Vagina (tissue), 2 donors: ENCODE measurements around the gene NFIX. TPM values are rescaled to one million over a fixed set of nuclear protein-coding genes. Genes with fewer than 3 reads are reported as not detected.
A peak's percentile ranks its signal among the peaks of the same experiment; 100 is the strongest.

Source experiments
- DNase-seq, 2 donors: peaks; one replicate each; pipeline ENCODE4 v3.0.0-alpha.2; 2017; ENCODE audit errors: extremely low spot score in 2 of 2
- H3K27ac ChIP-seq: fragments of 200-600 bp; sonication (generic); one replicate; pipeline ENCODE4 v1.5.1; 2019
- H3K27me3 ChIP-seq: fragments of 200-600 bp; sonication (generic); one replicate; pipeline ENCODE4 v1.5.1; 2019
- H3K36me3 ChIP-seq, 2 donors: fragments of 200-600 bp; sonication (generic); one replicate each; pipeline ENCODE4 v1.5.1; 2017 to 2019
- H3K4me1 ChIP-seq: fragments of 200-600 bp; sonication (generic); one replicate; pipeline ENCODE4 v1.5.1; 2019
- H3K4me3 ChIP-seq, 2 donors: fragments of 200-600 bp; sonication (generic); 1 replicate in 1 of 2; 2 replicates in 1 of 2; pipeline ENCODE4 v1.5.1; 2016 to 2019
- H3K9me3 ChIP-seq: fragments of 200-600 bp; sonication (generic); one replicate; pipeline ENCODE4 v1.5.1; 2019
- POLR2A ChIP-seq, 2 donors: fragments of 450-650 bp; IDR thresholded peaks; one replicate each; pipeline ENCODE4 v1.6.1; 2017; ENCODE audit warnings: antibody characterized with exemption in 2 of 2, mild to moderate bottlenecking in 2 of 2, moderate library complexity in 2 of 2
- POLR2AphosphoS5 ChIP-seq, 2 donors: sonication (generic); formaldehyde crosslinking; IDR thresholded peaks; one replicate each; pipeline ENCODE4 v1.9.0; 2017; ENCODE audit warnings: antibody characterized with exemption in 2 of 2, mild to moderate bottlenecking in 2 of 2, low read depth in 1 of 2; ENCODE audit not compliant: insufficient read depth in 1 of 2
- intact Hi-C: fragments of 100-400 bp; cut with DNase I; formaldehyde crosslinking; loops from one replicate; pipeline ENCODE4 v1.15.1; 2023
- total RNA-seq: library from RNA; depleted of rRNA; stranded (reverse); fragments of >200 nt; gene quantifications from one replicate; pipeline ENCODE4 v1.2.3, GENCODE V29; 2016
- TF ChIP-seq, protein P1 (sequence below), 3 experiments: fragments of 450-650 bp in 2 of 3; fragments of 200-600 bp in 1 of 3; sonication (generic) in 1 of 3; IDR thresholded peaks; one replicate each; pipeline ENCODE4 v1.5.1; 2017 to 2019; ENCODE audit warnings: antibody characterized with exemption in 3 of 3, mild to moderate bottlenecking in 2 of 3, moderate library complexity in 2 of 3

NFIX gene
- total RNA-seq, 1 donor from 2014 or later, result 81.8 TPM

DNA sequence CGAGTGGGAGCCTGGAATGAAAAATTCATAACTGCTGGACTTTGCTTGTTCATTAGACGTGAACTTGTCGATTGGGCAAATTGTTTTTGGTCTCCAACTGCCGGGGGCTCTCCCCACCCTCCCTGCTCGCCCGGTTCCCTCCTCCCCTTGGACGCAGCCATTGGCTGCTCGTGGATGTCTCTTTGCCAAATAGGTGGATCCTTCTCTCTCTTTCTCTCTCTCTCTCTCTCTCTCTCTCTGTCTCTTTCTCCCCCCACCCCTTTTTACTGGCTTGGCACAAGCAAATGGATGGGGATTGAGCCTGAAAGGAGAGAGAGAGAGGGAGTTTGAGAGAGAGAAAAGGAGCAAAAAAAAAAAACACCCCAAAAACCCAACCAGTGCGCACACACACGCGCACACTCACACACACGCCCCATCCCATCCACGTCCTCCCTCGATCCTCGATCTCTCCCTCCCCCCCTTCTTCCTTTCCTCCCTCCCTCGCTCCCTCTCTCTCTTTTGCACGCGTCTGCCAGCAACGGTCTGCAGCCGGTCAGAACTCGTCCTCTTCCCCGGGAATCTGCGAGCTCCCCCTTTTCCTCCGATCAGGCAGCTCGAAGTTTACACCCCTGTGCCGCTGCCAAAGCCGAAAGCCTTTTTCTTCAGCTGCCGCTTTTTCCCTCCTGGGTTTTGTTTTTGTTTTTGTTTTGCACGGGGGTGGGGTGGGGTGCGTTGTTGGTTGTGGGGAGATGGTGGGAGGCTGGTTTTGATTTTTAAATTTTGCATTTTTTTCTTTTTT lies 27.8 kb downstream of the NFIX start:
- Histone ChIP-seq H3K36me3 (no peaks in the 10 kb centered on the region), H3K27ac (peak overlapping the region; percentile 99), H3K4me1 (peaks cover 87% of the 10 kb centered on the region), H3K27me3 (no peaks in the 10 kb centered on the region), H3K9me3 (no peaks in the 10 kb centered on the region), H3K4me3 (peak overlapping the region; percentile 49 to 58)
- DNase-seq, result peak in 1 of 2 donors; percentile 96
- TF ChIP-seq, protein P1, sequence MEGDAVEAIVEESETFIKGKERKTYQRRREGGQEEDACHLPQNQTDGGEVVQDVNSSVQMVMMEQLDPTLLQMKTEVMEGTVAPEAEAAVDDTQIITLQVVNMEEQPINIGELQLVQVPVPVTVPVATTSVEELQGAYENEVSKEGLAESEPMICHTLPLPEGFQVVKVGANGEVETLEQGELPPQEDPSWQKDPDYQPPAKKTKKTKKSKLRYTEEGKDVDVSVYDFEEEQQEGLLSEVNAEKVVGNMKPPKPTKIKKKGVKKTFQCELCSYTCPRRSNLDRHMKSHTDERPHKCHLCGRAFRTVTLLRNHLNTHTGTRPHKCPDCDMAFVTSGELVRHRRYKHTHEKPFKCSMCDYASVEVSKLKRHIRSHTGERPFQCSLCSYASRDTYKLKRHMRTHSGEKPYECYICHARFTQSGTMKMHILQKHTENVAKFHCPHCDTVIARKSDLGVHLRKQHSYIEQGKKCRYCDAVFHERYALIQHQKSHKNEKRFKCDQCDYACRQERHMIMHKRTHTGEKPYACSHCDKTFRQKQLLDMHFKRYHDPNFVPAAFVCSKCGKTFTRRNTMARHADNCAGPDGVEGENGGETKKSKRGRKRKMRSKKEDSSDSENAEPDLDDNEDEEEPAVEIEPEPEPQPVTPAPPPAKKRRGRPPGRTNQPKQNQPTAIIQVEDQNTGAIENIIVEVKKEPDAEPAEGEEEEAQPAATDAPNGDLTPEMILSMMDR (IDR thresholded peaks at IDR 0.05), result peak in 1 of 3 experiments; percentile 65
- TF ChIP-seq POLR2AphosphoS5 (IDR thresholded peaks at IDR 0.05; ENCODE audit: insufficient read depth in 1 of 2, low read depth in 1 of 2) (peak; percentile 71 to 76), POLR2A (IDR thresholded peaks at IDR 0.05) (peak in 1 of 2 donors; percentile 32)
- intact Hi-C loops, result no loop called here

DNA sequence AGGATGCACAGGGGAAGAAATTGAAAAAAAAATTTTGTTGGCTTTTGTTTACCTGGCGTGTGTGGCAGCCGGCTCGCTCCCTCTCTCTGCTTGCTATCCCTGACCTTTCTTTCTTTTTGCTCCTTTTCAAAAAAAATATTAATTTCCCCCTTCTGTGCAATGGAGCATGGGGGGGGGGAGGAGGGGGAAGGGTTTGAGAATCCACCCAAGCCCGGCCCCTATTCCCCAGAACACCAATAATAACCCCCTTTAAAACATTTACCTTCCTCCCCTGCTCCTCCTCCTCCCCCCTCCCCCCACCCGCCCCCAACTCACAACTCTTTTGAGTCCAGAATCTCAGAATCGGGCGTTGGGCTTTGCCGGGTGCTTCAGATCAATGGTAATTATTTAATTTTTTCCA lies 28.4 kb downstream of the NFIX start:
- Histone ChIP-seq H3K9me3 (no peaks in the 10 kb centered on the region), H3K27me3 (no peaks in the 10 kb centered on the region), H3K4me1 (peaks cover 87% of the 10 kb centered on the region), H3K27ac (peak overlapping the region; percentile 99), H3K4me3 (peak overlapping the region; percentile 49 to 58), H3K36me3 (no peaks in the 10 kb centered on the region)
- DNase-seq, result no peak
- intact Hi-C loops, result no loop called here
- TF ChIP-seq POLR2A (IDR thresholded peaks at IDR 0.05), result no peak
- no peak for TF ChIP-seq POLR2AphosphoS5 (IDR thresholded peaks at IDR 0.05; ENCODE audit: insufficient read depth in 1 of 2, low read depth in 1 of 2)
- TF ChIP-seq, protein P1 (IDR thresholded peaks at IDR 0.05), result no peak

DNA sequence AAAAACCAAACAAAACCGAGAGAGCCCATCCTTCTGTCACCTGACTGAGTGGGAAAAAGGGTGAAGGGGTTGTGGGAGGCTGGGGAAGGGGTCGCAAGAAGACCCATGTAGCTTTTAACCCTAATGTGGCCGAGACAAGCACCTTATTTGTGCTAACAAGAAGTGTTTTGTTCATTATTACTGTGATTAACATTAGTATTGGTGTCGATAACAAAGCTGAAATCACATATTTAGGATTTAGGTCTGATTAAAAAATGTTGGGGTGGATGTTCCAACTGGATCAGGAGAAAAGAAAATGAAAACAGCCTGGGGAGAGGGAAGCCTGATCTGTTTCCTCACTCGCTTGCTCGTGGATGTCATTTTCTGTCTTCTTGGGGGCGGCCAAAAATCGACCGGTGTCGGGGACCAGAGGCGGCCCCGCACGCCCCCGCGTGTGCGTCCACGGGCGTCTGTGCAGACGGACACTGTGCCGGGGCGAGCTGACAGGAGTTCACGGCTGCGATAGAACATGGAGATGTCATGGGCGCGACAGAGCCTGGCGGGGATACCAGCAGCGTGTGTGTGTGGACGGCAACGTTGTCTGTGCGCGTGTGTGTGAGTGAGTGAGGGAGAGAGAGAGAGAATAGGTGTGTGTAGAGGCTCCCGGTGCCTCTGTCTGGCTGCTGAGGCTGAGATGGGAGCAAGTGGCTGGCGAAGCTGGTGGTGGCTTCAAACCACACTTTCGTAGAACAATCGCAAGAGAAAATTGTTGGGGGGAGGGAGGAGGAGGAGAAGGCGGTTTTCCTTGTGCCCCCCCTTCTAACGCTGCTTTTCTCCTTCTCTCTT lies 29.1 kb downstream of the NFIX start:
- Histone ChIP-seq H3K9me3 (no peaks in the 10 kb centered on the region), H3K27ac (peak overlapping the region; percentile 99), H3K36me3 (no peaks in the 10 kb centered on the region), H3K4me3 (peak overlapping the region; percentile 49 to 58), H3K27me3 (no peaks in the 10 kb centered on the region), H3K4me1 (peaks cover 87% of the 10 kb centered on the region)
- TF ChIP-seq POLR2AphosphoS5 (IDR thresholded peaks at IDR 0.05; ENCODE audit: insufficient read depth in 1 of 2, low read depth in 1 of 2), result peak in 1 of 2 donors; percentile 10
- TF ChIP-seq, protein P1 (IDR thresholded peaks at IDR 0.05), result no peak
- TF ChIP-seq POLR2A (IDR thresholded peaks at IDR 0.05), result no peak
- intact Hi-C loops, result no loop called here
- DNase-seq, result no peak

DNA sequence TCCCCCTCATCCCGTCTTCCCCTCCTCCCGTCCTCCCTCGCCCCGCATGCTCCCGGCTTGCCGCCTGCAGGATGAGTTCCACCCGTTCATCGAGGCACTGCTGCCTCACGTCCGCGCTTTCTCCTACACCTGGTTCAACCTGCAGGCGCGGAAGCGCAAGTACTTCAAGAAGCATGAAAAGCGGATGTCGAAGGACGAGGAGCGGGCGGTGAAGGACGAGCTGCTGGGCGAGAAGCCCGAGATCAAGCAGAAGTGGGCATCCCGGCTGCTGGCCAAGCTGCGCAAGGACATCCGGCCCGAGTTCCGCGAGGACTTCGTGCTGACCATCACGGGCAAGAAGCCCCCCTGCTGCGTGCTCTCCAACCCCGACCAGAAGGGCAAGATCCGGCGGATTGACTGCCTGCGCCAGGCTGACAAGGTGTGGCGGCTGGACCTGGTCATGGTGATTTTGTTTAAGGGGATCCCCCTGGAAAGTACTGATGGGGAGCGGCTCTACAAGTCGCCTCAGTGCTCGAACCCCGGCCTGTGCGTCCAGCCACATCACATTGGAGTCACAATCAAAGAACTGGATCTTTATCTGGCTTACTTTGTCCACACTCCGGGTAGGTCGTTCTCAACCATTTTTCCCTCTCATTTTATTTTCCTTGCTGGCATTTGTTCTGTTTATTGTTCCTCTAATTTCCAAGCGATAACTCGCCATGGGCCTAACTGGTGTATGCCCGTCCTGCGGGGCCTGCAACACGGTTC lies 29.8 kb downstream of the NFIX start:
- intact Hi-C loops, result no loop called here
- peak in 1 of 2 donors; percentile 57 for TF ChIP-seq POLR2AphosphoS5 (IDR thresholded peaks at IDR 0.05; ENCODE audit: insufficient read depth in 1 of 2, low read depth in 1 of 2)
- TF ChIP-seq POLR2A (IDR thresholded peaks at IDR 0.05), result no peak
- Histone ChIP-seq H3K9me3 (no peaks in the 10 kb centered on the region), H3K27me3 (no peaks in the 10 kb centered on the region), H3K36me3 (no peaks in the 10 kb centered on the region), H3K4me1 (peaks cover 87% of the 10 kb centered on the region), H3K4me3 (peak overlapping the region; percentile 49 to 58), H3K27ac (peak overlapping the region; percentile 99)
- no peak for DNase-seq
